SU-DHL-6 (cell line): Measurements from ENCODE around the gene RNFT1.
"Not testable (repeated sequence)": the region's sequence is repeated elsewhere in the genome, so short reads cannot be mapped to it uniquely, and the experiment has no call there.

Experiments used
- H2AFZ ChIP-seq: fragments of 200-600 bp; sonication (generic); 2 replicates; pipeline ENCODE4 v1.6.1; 2014; ENCODE audit warnings: low read depth, mild to moderate bottlenecking, moderate library complexity, mixed read lengths, antibody characterized with exemption, low read length; ENCODE audit not compliant: severe bottlenecking
- H3F3A ChIP-seq: fragments of 200-600 bp; shearing (Covaris generic); 2 replicates; pipeline ENCODE4 v1.6.0; 2016; ENCODE audit warnings: antibody characterized with exemption, mild to moderate bottlenecking; ENCODE audit not compliant: insufficient read depth
- H3K27ac ChIP-seq: fragments of 200-600 bp; sonication (generic); 2 replicates; pipeline ENCODE4 v1.5.1; 2016; ENCODE audit warnings: low read depth, mild to moderate bottlenecking, low read length, moderate library complexity, mixed read lengths
- H3K27me3 ChIP-seq: fragments of 200-600 bp; sonication (generic), shearing (Covaris generic); 2 replicates; pipeline ENCODE4 v1.6.0; 2014; ENCODE audit warnings: mild to moderate bottlenecking, low read length
- H3K36me3 ChIP-seq: fragments of 200-600 bp; sonication (generic); 2 replicates; pipeline ENCODE4 v1.6.1; 2014; ENCODE audit warnings: mild to moderate bottlenecking, low read length, mixed read lengths
- H3K4me2 ChIP-seq: fragments of 300-600, 200-600 bp; shearing (Covaris generic), sonication (generic); 2 replicates; pipeline ENCODE4 v1.6.0; 2014; ENCODE audit warnings: low read length, low read depth, mild to moderate bottlenecking; ENCODE audit not compliant: poor library complexity, severe bottlenecking
- H3K4me3 ChIP-seq: fragments of 200-600 bp; sonication (generic); 2 replicates; pipeline ENCODE4 v1.5.1; 2014; ENCODE audit warnings: antibody characterized with exemption, low read length, mild to moderate bottlenecking, mixed read lengths; ENCODE audit not compliant: insufficient read depth, poor library complexity, severe bottlenecking
- H3K79me2 ChIP-seq: fragments of 200-600 bp; sonication (generic); 2 replicates; pipeline ENCODE4 v1.6.1; 2014; ENCODE audit warnings: mild to moderate bottlenecking, low read length, moderate library complexity; ENCODE audit not compliant: insufficient read depth
- H3K9ac ChIP-seq: fragments of 200-600 bp; sonication (generic); 2 replicates; pipeline ENCODE4 v1.7.0; 2014; ENCODE audit warnings: mild to moderate bottlenecking, low read length
- H3K9me2 ChIP-seq: fragments of 200-600 bp; sonication (generic); replicated peaks from 2 replicates; pipeline ENCODE4 v1.6.1; 2014; ENCODE audit warnings: low read length; ENCODE audit not compliant: insufficient read depth
- H3K9me3 ChIP-seq: fragments of 200-600 bp; sonication (generic); 2 replicates; pipeline ENCODE4 v1.6.1; 2014; ENCODE audit warnings: low read length, mixed read lengths; ENCODE audit not compliant: insufficient read depth
- H4K20me1 ChIP-seq: fragments of 200-600 bp; sonication (generic); 2 replicates; pipeline ENCODE4 v1.6.1; 2014; ENCODE audit warnings: low read depth, mild to moderate bottlenecking, antibody characterized with exemption, low read length, moderate library complexity, mixed read lengths
- EZH2phosphoT487 ChIP-seq: fragments of 200-600 bp; sonication (generic), shearing (Covaris generic); conservative IDR thresholded peaks from 2 replicates; pipeline ENCODE4 v1.6.1; 2018; ENCODE audit warnings: mild to moderate bottlenecking, antibody characterized with exemption, low read length, moderate library complexity, mixed read lengths
- TF ChIP-seq, protein P1 (sequence below): fragments of 200-600 bp; sonication (generic); IDR thresholded peaks from one replicate; pipeline ENCODE4 v1.5.1; 2017; ENCODE audit warnings: antibody characterized with exemption, mild to moderate bottlenecking, low read length, moderate library complexity; ENCODE audit not compliant: insufficient read depth, poor library complexity, severe bottlenecking

Gene RNFT1

DNA sequence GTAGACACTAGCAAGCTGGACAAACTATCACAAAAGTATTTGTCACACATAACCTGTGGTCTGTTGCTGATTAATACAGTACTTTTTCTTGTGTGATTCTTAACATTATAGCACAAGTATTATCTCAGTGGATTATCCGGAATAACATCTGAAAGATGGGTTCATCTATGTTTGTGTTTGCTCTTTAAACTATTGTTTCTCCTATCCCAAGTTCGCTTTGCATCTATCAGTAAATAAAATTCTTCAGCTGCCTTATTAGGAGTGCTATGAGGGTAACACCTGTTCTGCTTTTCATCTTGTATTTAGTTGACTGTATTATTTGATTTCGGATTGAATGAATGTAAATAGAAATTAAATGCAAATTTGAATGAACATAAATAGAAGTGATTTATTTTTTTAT is 14.5 kb downstream of the RNFT1 start:
- Histone ChIP-seq H2AFZ (no peak overlapping the region), H4K20me1 (no peaks in the 10 kb centered on the region), H3F3A (peaks cover 15% of the 10 kb centered on the region), H3K9me2 (no peaks in the 10 kb centered on the region), H3K79me2 (no peaks in the 10 kb centered on the region; the same call in 1 of the 2 replicates), H3K9ac (no peak overlapping the region), H3K36me3 (peaks cover 11% of the 10 kb centered on the region; the same call in 1 of the 2 replicates), H3K9me3 (no peaks in the 10 kb centered on the region), H3K27ac (no peak overlapping the region), H3K4me3 (no peak overlapping the region), H3K4me2 (no peak overlapping the region), H3K27me3 (no peaks in the 10 kb centered on the region)
- TF ChIP-seq EZH2phosphoT487 = no peak
- TF ChIP-seq, protein P1, sequence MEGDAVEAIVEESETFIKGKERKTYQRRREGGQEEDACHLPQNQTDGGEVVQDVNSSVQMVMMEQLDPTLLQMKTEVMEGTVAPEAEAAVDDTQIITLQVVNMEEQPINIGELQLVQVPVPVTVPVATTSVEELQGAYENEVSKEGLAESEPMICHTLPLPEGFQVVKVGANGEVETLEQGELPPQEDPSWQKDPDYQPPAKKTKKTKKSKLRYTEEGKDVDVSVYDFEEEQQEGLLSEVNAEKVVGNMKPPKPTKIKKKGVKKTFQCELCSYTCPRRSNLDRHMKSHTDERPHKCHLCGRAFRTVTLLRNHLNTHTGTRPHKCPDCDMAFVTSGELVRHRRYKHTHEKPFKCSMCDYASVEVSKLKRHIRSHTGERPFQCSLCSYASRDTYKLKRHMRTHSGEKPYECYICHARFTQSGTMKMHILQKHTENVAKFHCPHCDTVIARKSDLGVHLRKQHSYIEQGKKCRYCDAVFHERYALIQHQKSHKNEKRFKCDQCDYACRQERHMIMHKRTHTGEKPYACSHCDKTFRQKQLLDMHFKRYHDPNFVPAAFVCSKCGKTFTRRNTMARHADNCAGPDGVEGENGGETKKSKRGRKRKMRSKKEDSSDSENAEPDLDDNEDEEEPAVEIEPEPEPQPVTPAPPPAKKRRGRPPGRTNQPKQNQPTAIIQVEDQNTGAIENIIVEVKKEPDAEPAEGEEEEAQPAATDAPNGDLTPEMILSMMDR = no peak

DNA sequence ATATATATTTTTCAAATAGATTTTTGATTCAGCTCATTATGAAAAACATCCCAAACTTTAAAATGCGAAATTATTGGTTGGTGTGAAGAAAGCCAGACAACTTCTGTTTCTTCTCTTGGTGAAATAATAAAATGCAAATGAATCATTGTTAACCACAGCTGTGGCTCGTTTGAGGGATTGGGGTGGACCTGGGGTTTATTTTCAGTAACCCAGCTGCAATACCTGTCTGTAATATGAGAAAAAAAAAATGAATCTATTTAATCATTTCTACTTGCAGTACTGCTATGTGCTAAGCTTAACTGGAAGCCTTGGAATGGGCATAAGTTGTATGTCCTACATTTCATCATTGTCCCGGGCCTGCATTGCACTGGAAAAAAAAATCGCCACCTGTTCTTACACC is 17.2 kb downstream of the RNFT1 start:
- not testable (repeated sequence) for H4K20me1 ChIP-seq, H3K4me3 ChIP-seq, H2AFZ ChIP-seq, H3K79me2 ChIP-seq, H3K9me3 ChIP-seq, H3K27me3 ChIP-seq, H3K9me2 ChIP-seq
- peak overlapping the region; percentile 52 for H3K4me2 ChIP-seq
- H3K36me3 ChIP-seq = peaks cover 13% of the 10 kb centered on the region
- H3K27ac ChIP-seq = peak overlapping the region; percentile 69
- 0 out of 2 replicates have a peak overlapping the region, but pooled peaks have one; percentile 20 for H3K9ac ChIP-seq
- peaks cover 19% of the 10 kb centered on the region for H3F3A ChIP-seq

DNA sequence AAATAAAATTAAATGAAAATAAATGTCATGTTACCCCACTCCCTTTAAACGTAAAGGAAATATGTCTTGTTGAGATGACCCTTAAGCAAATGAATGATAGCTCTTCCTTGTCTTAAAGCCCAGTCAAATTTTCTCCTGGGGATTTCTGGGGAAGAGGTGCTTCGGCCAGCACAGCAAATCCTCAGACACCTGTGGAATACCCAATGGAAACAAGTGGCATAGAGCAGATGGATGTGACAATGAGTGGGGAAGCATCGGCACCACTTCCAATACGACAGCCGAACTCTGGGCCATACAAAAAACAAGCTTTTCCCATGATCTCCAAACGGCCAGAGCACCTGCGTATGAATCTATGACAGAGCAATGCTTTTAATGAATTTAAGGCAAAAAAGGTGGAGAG is 18.1 kb downstream of the RNFT1 start:
- H4K20me1 ChIP-seq, H3K4me2 ChIP-seq, H3K79me2 ChIP-seq, H3K9ac ChIP-seq, H2AFZ ChIP-seq, H3K27me3 ChIP-seq, H3K4me3 ChIP-seq, H3K9me2 ChIP-seq, H3K9me3 ChIP-seq: not testable (repeated sequence)
- peaks cover 17% of the 10 kb centered on the region for H3K36me3 ChIP-seq
- H3K27ac ChIP-seq = peak overlapping the region; percentile 50; the same call in 1 of the 2 replicates
- H3F3A ChIP-seq = peaks cover 15% of the 10 kb centered on the region

DNA sequence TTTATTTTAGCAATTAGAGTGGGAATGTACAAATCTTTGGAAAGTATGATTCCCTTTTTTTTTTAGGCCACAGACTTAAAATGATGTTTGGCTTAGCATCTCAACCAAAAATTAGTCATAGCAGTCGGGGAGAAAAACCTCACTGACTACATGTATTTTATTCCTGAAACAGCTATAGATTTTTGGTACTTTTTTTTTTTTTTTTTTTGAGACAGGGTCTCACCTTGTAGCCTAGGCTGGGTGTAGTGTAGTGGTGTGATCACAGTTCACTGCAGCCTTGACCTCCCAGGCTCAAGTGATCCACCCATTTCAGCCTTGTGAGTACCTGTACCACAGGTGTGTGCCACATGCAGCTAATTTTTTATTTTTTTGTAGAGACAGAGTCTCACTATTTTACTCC is 23.4 kb downstream of the RNFT1 start:
- Histone ChIP-seq H3K27ac (no peak overlapping the region), H3K9me3 (no peaks in the 10 kb centered on the region), H3K36me3 (peaks cover 7% of the 10 kb centered on the region), H3K79me2 (no peaks in the 10 kb centered on the region), H3K4me3 (no peak overlapping the region), H3K9ac (no peak overlapping the region), H3K9me2 (no peaks in the 10 kb centered on the region), H3F3A (peaks cover 4% of the 10 kb centered on the region), H4K20me1 (no peaks in the 10 kb centered on the region), H3K4me2 (no peak overlapping the region), H2AFZ (no peak overlapping the region), H3K27me3 (no peaks in the 10 kb centered on the region)
- TF ChIP-seq, protein P1 = no peak
- TF ChIP-seq EZH2phosphoT487 = no peak

DNA sequence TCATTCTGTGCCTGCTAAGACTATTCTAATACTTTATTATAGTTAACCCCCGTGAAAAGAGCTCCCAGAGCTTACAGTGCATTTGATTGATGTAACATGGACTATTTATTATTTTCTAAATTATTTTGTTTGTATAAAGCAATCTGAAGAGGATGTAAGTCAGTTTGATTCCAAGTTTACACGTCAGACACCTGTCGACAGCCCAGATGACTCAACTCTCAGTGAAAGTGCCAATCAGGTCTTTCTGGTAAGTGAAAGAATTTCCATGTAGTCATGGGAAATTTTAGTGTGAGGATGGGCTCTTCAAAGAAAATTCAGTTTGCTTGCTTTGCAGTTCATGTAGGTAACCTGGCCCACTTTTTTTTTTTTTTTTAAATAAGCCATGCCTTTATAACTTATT is 23.8 kb downstream of the RNFT1 start:
- not testable (repeated sequence) for H2AFZ ChIP-seq, H3K27ac ChIP-seq, H3K9me3 ChIP-seq, H3K9ac ChIP-seq, H3F3A ChIP-seq, H3K36me3 ChIP-seq, H3K4me3 ChIP-seq, H3K27me3 ChIP-seq, H4K20me1 ChIP-seq, H3K79me2 ChIP-seq, H3K9me2 ChIP-seq, H3K4me2 ChIP-seq

DNA sequence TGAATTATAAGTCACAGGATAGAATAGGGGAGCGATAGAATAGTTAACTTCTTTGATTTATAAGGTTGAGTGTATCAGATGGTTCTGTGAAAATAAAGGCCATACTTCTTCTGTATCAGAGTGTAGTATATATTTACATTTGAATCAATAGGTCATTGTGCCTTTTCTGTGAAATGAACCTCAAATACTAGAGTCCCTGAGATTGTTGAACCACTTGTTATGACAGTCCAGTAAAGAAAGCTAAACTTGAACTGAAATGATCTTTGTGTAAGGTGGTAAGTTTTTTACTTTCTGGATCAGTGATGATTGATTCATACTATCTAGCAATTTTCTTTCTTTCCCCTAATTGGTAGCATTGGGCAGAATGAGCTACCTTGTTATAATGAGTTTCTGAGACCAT is 31.2 kb downstream of the RNFT1 start:
- H3K4me2 ChIP-seq, H3K27me3 ChIP-seq, H2AFZ ChIP-seq, H3K9me2 ChIP-seq, H3K9me3 ChIP-seq, H3K9ac ChIP-seq, H4K20me1 ChIP-seq, H3F3A ChIP-seq, H3K4me3 ChIP-seq, H3K79me2 ChIP-seq, H3K36me3 ChIP-seq, H3K27ac ChIP-seq: not testable (repeated sequence)

DNA sequence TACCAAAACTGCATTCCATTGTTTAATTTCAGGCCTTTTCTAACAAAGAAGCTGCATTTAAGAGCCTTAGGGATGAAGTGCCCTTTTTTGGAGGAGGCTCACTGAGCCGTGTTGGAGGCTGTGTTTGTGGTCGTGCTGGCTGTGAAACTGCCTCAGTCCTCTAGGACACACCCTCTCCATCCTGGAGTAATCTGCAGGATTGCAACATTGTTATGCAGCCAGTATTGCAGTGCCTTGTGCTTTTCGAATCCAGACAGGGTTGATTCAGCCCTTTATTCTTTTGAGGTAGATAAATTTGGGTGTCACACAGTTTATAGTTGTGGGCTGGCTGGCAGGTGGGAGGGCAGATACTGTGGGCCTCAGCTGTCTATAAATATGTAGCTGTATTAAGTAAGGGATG is 33.8 kb downstream of the RNFT1 start:
- H3K4me2 ChIP-seq, H2AFZ ChIP-seq, H3K9me3 ChIP-seq, H3K9ac ChIP-seq, H4K20me1 ChIP-seq, H3K9me2 ChIP-seq, H3F3A ChIP-seq, H3K27me3 ChIP-seq, H3K36me3 ChIP-seq, H3K4me3 ChIP-seq, H3K27ac ChIP-seq, H3K79me2 ChIP-seq: not testable (repeated sequence)
